NCI-H2029 (cell line): ENCODE measurements around the gene PTGFRN.
A peak's percentile ranks its signal among the peaks of the same experiment; 100 is the strongest.
"Not testable (repeated sequence)": the region's sequence is repeated elsewhere in the genome, so short reads cannot be mapped to it uniquely, and the experiment has no call there.

ENCODE experiments used
- DNase-seq: peaks from one replicate; lab custom pipeline; 2025; lab: John Stamatoyannopoulos, UW

The PTGFRN gene

GRCh38 chr1:116909512-116910378 lies at the start of gene PTGFRN:
PTGFRN (plus strand) TSS chr1:116909916; CDS start chr1:116910204, 288 bp downstream.
- DNase-seq: peak; percentile 18

- DNase-seq: not testable (repeated sequence)
Observed at GRCh38 chr1:116860167-116860566, 49.5 kb upstream of the PTGFRN start.

GRCh38 chr1:116861137-116861536 lies 48.6 kb upstream of the PTGFRN start:
- no peak for DNase-seq

GRCh38 chr1:116863031-116863430 lies 46.7 kb upstream of the PTGFRN start:
- DNase-seq: not testable (repeated sequence)

GRCh38 chr1:116866478-116866877 lies 43.2 kb upstream of the PTGFRN start:
- not testable (repeated sequence) for DNase-seq

GRCh38 chr1:116868385-116868784 lies 41.3 kb upstream of the PTGFRN start:
- no peak for DNase-seq

- DNase-seq: no peak
Observed at GRCh38 chr1:116869611-116870010, 40.1 kb upstream of the PTGFRN start.

GRCh38 chr1:116870300-116870699 lies 39.4 kb upstream of the PTGFRN start:
- DNase-seq: no peak

GRCh38 chr1:116871779-116872146 lies 38.0 kb upstream of the PTGFRN start:
- DNase-seq: no peak

GRCh38 chr1:116873680-116874271 lies 35.9 kb upstream of the PTGFRN start:
- DNase-seq: no peak

GRCh38 chr1:116874733-116875249 lies 34.9 kb upstream of the PTGFRN start:
- no peak for DNase-seq

GRCh38 chr1:116875391-116875790 lies 34.3 kb upstream of the PTGFRN start:
- no peak for DNase-seq

- DNase-seq: not testable (repeated sequence)
Observed at GRCh38 chr1:116875946-116876345, 33.8 kb upstream of the PTGFRN start.

GRCh38 chr1:116877141-116877818 lies 32.4 kb upstream of the PTGFRN start:
- DNase-seq: no peak

- no peak for DNase-seq
Observed at GRCh38 chr1:116878804-116879477, 30.8 kb upstream of the PTGFRN start.

GRCh38 chr1:116879478-116880133 lies 30.1 kb upstream of the PTGFRN start:
- DNase-seq: no peak

- DNase-seq: no peak
Observed at GRCh38 chr1:116880917-116881316, 28.8 kb upstream of the PTGFRN start.

GRCh38 chr1:116881879-116882520 lies 27.7 kb upstream of the PTGFRN start:
- no peak for DNase-seq

- DNase-seq: peak; percentile 30
Observed at GRCh38 chr1:116882866-116883265, 26.9 kb upstream of the PTGFRN start.

- DNase-seq: no peak
Observed at GRCh38 chr1:116886291-116886878, 23.3 kb upstream of the PTGFRN start.

- DNase-seq: no peak
Observed at GRCh38 chr1:116887212-116887611, 22.5 kb upstream of the PTGFRN start.
